ENCODE data around the gene TPTE.
"Not testable (repeated sequence)": the region's sequence is repeated elsewhere in the genome, so short reads cannot be mapped to it uniquely, and the experiment has no call there.

Gene TPTE

GRCh38 chr21:10570803-10571202 is 49.4 kb downstream of the TPTE start:
- not testable (repeated sequence) for H3K9me3 ChIP-seq (ENCODE audit: low read length); H3K4me3 ChIP-seq (ENCODE audit: low read length)

GRCh38 chr21:10574531-10575310 is 53.3 kb downstream of the TPTE start:
- H3K4me3 ChIP-seq (ENCODE audit: low read length); H3K4me1 ChIP-seq (ENCODE audit: insufficient read depth, low read length); H3K9me3 ChIP-seq (ENCODE audit: low read length): not testable (repeated sequence)

More at GRCh38 chr21:10570803-10571202, 49.4 kb downstream of the TPTE start:
- not testable (repeated sequence) for H3K36me3 ChIP-seq (ENCODE audit: insufficient read depth, low read length); H3K4me1 ChIP-seq (ENCODE audit: insufficient read depth, low read length); H3K27me3 ChIP-seq (ENCODE audit: insufficient read depth, low read length); H2AFZ ChIP-seq (ENCODE audit: low read depth, low read length)

GRCh38 chr21:10575311-10575667 is 53.9 kb downstream of the TPTE start:
- H3K4me1 ChIP-seq (ENCODE audit: insufficient read depth, low read length): no peaks in the 10 kb centered on the region
- no peaks in the 10 kb centered on the region for H3K27me3 ChIP-seq (ENCODE audit: insufficient read depth, low read length)
- no peaks in the 10 kb centered on the region for H3K9me3 ChIP-seq (ENCODE audit: low read length)
- no peaks in the 10 kb centered on the region for H3K36me3 ChIP-seq (ENCODE audit: insufficient read depth, low read length)
- H2AFZ ChIP-seq (ENCODE audit: low read depth, low read length): no peak overlapping the region
- H3K4me3 ChIP-seq (ENCODE audit: low read length): no peak overlapping the region

More at GRCh38 chr21:10574531-10575310, 53.3 kb downstream of the TPTE start:
- H3K36me3 ChIP-seq (ENCODE audit: insufficient read depth, low read length); H3K27me3 ChIP-seq (ENCODE audit: insufficient read depth, low read length); H2AFZ ChIP-seq (ENCODE audit: low read depth, low read length): not testable (repeated sequence)

GRCh38 chr21:10578910-10579309 is 57.5 kb downstream of the TPTE start:
- H2AFZ ChIP-seq (ENCODE audit: low read depth, low read length); H3K9me3 ChIP-seq (ENCODE audit: low read length); H3K4me3 ChIP-seq (ENCODE audit: low read length); H3K27me3 ChIP-seq (ENCODE audit: insufficient read depth, low read length); H3K36me3 ChIP-seq (ENCODE audit: insufficient read depth, low read length); H3K4me1 ChIP-seq (ENCODE audit: insufficient read depth, low read length): not testable (repeated sequence)

- not testable (repeated sequence) for H3K36me3 ChIP-seq (ENCODE audit: insufficient read depth, low read length); H3K9me3 ChIP-seq (ENCODE audit: low read length); H3K4me1 ChIP-seq (ENCODE audit: insufficient read depth, low read length); H3K4me3 ChIP-seq (ENCODE audit: low read length); H2AFZ ChIP-seq (ENCODE audit: low read depth, low read length); H3K27me3 ChIP-seq (ENCODE audit: insufficient read depth, low read length)
Observed at GRCh38 chr21:10589115-10589514, 67.7 kb downstream of the TPTE start.

GRCh38 chr21:10607074-10607473 is 85.7 kb downstream of the TPTE start:
- H3K36me3 ChIP-seq (ENCODE audit: insufficient read depth, low read length); H3K4me1 ChIP-seq (ENCODE audit: insufficient read depth, low read length); H3K4me3 ChIP-seq (ENCODE audit: low read length); H3K27me3 ChIP-seq (ENCODE audit: insufficient read depth, low read length); H3K9me3 ChIP-seq (ENCODE audit: low read length); H2AFZ ChIP-seq (ENCODE audit: low read depth, low read length): not testable (repeated sequence)

GRCh38 chr21:10614285-10614684 is 92.9 kb downstream of the TPTE start:
- H3K9me3 ChIP-seq (ENCODE audit: low read length); H3K27me3 ChIP-seq (ENCODE audit: insufficient read depth, low read length); H3K4me3 ChIP-seq (ENCODE audit: low read length); H2AFZ ChIP-seq (ENCODE audit: low read depth, low read length); H3K4me1 ChIP-seq (ENCODE audit: insufficient read depth, low read length); H3K36me3 ChIP-seq (ENCODE audit: insufficient read depth, low read length): not testable (repeated sequence)

GRCh38 chr21:10616061-10616460 is 94.7 kb downstream of the TPTE start:
- not testable (repeated sequence) for H3K9me3 ChIP-seq (ENCODE audit: low read length); H2AFZ ChIP-seq (ENCODE audit: low read depth, low read length); H3K4me1 ChIP-seq (ENCODE audit: insufficient read depth, low read length); H3K36me3 ChIP-seq (ENCODE audit: insufficient read depth, low read length); H3K4me3 ChIP-seq (ENCODE audit: low read length); H3K27me3 ChIP-seq (ENCODE audit: insufficient read depth, low read length)

- H3K4me1 ChIP-seq (ENCODE audit: insufficient read depth, low read length): no peaks in the 10 kb centered on the region
- no peaks in the 10 kb centered on the region for H3K9me3 ChIP-seq (ENCODE audit: low read length)
- H2AFZ ChIP-seq (ENCODE audit: low read depth, low read length): no peak overlapping the region
- no peak overlapping the region for H3K4me3 ChIP-seq (ENCODE audit: low read length)
- H3K27me3 ChIP-seq (ENCODE audit: insufficient read depth, low read length): no peaks in the 10 kb centered on the region
- no peaks in the 10 kb centered on the region for H3K36me3 ChIP-seq (ENCODE audit: insufficient read depth, low read length)
Observed at GRCh38 chr21:10616535-10616934, 95.2 kb downstream of the TPTE start.

GRCh38 chr21:10617133-10617752 is 95.9 kb downstream of the TPTE start:
- H3K4me3 ChIP-seq (ENCODE audit: low read length); H3K9me3 ChIP-seq (ENCODE audit: low read length); H3K4me1 ChIP-seq (ENCODE audit: insufficient read depth, low read length); H2AFZ ChIP-seq (ENCODE audit: low read depth, low read length); H3K36me3 ChIP-seq (ENCODE audit: insufficient read depth, low read length); H3K27me3 ChIP-seq (ENCODE audit: insufficient read depth, low read length): not testable (repeated sequence)

- no peak overlapping the region for H3K4me3 ChIP-seq (ENCODE audit: low read length)
- H2AFZ ChIP-seq (ENCODE audit: low read depth, low read length): no peak overlapping the region
- no peaks in the 10 kb centered on the region for H3K27me3 ChIP-seq (ENCODE audit: insufficient read depth, low read length)
- H3K36me3 ChIP-seq (ENCODE audit: insufficient read depth, low read length): no peaks in the 10 kb centered on the region
- no peaks in the 10 kb centered on the region for H3K4me1 ChIP-seq (ENCODE audit: insufficient read depth, low read length)
- no peaks in the 10 kb centered on the region for H3K9me3 ChIP-seq (ENCODE audit: low read length)
Observed at GRCh38 chr21:10627316-10627863, 106.0 kb downstream of the TPTE start.

GRCh38 chr21:10629239-10629638 is 107.9 kb downstream of the TPTE start:
- H3K9me3 ChIP-seq (ENCODE audit: low read length); H3K4me3 ChIP-seq (ENCODE audit: low read length): not testable (repeated sequence)

GRCh38 chr21:10630829-10631228 is 109.4 kb downstream of the TPTE start:
- not testable (repeated sequence) for H3K9me3 ChIP-seq (ENCODE audit: low read length); H3K4me3 ChIP-seq (ENCODE audit: low read length); H3K4me1 ChIP-seq (ENCODE audit: insufficient read depth, low read length); H3K36me3 ChIP-seq (ENCODE audit: insufficient read depth, low read length); H3K27me3 ChIP-seq (ENCODE audit: insufficient read depth, low read length); H2AFZ ChIP-seq (ENCODE audit: low read depth, low read length)

More at GRCh38 chr21:10629239-10629638, 107.9 kb downstream of the TPTE start:
- H3K27me3 ChIP-seq (ENCODE audit: insufficient read depth, low read length); H3K36me3 ChIP-seq (ENCODE audit: insufficient read depth, low read length); H2AFZ ChIP-seq (ENCODE audit: low read depth, low read length); H3K4me1 ChIP-seq (ENCODE audit: insufficient read depth, low read length): not testable (repeated sequence)

GRCh38 chr21:10631316-10631715 is 109.9 kb downstream of the TPTE start:
- not testable (repeated sequence) for H3K27me3 ChIP-seq (ENCODE audit: insufficient read depth, low read length); H3K9me3 ChIP-seq (ENCODE audit: low read length); H3K4me3 ChIP-seq (ENCODE audit: low read length); H3K4me1 ChIP-seq (ENCODE audit: insufficient read depth, low read length); H3K36me3 ChIP-seq (ENCODE audit: insufficient read depth, low read length); H2AFZ ChIP-seq (ENCODE audit: low read depth, low read length)

Data from neuron (in vitro differentiated cells).